Transverse colon (tissue), 4 donors: ENCODE measurements around the gene SULF2.

Source experiments
- CTCF ChIP-seq, 5 experiments: fragments of 200-600 bp in 3 of 5; fragments of 450-650 bp in 2 of 5; sonication (generic) in 3 of 5; IDR thresholded peaks; 1 replicate in 2 of 5; 2 replicates in 3 of 5; pipeline ENCODE4 v1.5.1; 2016 to 2017; ENCODE audit warnings: antibody characterized with exemption in 5 of 5, inconsistent platforms in 3 of 5, mild to moderate bottlenecking in 2 of 5, moderate library complexity in 1 of 5
- POLR2AphosphoS5 ChIP-seq, 3 donors: sonication (generic); formaldehyde crosslinking; IDR thresholded peaks; one replicate each; pipeline ENCODE4 v1.6.1; 2016; ENCODE audit warnings: antibody characterized with exemption in 3 of 3

- TF ChIP-seq CTCF (IDR thresholded peaks at IDR 0.05) (no peak), POLR2AphosphoS5 (IDR thresholded peaks at IDR 0.05) (no peak)
These were observed 33.8 kb upstream of the SULF2 start for GRCh38 chr20:47818996-47819609.
